Prostate gland (tissue), 2 donors: ENCODE results near the gene CCDC28A.

ENCODE experiments used
- POLR2A ChIP-seq: fragments of 450-650 bp; IDR thresholded peaks from one replicate; pipeline ENCODE4 v1.6.1; 2016; ENCODE audit warnings: antibody characterized with exemption, mild to moderate bottlenecking
- POLR2AphosphoS5 ChIP-seq: sonication (generic); formaldehyde crosslinking; IDR thresholded peaks from one replicate; pipeline ENCODE4 v1.6.1; 2017; ENCODE audit warnings: antibody characterized with exemption
- TF ChIP-seq, protein P1 (sequence below), 4 experiments: fragments of 200-600 bp in 2 of 4; fragments of 450-650 bp in 2 of 4; sonication (generic) in 2 of 4; IDR thresholded peaks; 1 replicate in 3 of 4; 2 replicates in 1 of 4; pipeline ENCODE4 v1.5.1; 2016 to 2019; ENCODE audit warnings: antibody characterized with exemption in 4 of 4, mild to moderate bottlenecking in 2 of 4, moderate library complexity in 2 of 4

DNA sequence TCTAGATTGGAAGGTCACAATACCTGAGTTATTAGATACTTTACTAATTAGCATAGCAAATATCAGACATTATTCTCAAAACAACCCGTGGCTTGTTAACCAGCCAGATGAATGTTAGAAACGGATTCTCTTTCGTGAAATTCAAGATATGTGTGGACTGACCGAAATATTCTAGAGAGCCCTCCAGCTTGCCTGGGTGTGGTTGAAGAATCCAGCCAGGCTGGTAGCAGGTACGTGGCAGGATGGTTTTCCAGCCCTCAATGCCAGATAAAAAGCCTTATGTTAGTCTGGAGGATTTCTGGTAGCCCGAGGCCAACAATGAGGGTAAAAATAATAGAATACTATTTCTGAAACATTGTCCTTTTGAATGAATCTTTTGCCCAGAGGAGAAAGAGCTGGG lies 41.7 kb downstream of the CCDC28A start:
- TF ChIP-seq POLR2A = no peak
- TF ChIP-seq, protein P1, sequence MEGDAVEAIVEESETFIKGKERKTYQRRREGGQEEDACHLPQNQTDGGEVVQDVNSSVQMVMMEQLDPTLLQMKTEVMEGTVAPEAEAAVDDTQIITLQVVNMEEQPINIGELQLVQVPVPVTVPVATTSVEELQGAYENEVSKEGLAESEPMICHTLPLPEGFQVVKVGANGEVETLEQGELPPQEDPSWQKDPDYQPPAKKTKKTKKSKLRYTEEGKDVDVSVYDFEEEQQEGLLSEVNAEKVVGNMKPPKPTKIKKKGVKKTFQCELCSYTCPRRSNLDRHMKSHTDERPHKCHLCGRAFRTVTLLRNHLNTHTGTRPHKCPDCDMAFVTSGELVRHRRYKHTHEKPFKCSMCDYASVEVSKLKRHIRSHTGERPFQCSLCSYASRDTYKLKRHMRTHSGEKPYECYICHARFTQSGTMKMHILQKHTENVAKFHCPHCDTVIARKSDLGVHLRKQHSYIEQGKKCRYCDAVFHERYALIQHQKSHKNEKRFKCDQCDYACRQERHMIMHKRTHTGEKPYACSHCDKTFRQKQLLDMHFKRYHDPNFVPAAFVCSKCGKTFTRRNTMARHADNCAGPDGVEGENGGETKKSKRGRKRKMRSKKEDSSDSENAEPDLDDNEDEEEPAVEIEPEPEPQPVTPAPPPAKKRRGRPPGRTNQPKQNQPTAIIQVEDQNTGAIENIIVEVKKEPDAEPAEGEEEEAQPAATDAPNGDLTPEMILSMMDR (IDR thresholded peaks at IDR 0.05) = no peak
- TF ChIP-seq POLR2AphosphoS5 = no peak
